GM12865 (cell line): ENCODE results near the gene CCDC106.
A peak's percentile ranks its signal among the peaks of the same experiment; 100 is the strongest.

Experiments used
- DNase-seq: peaks from one replicate; pipeline ENCODE4 v3.0.0; 2010; ENCODE audit warnings: low read depth
- H3K4me3 ChIP-seq: 2 replicates; pipeline ENCODE4 v1.5.1; 2011; ENCODE audit warnings: mild to moderate bottlenecking, low read depth, low read length, control low read depth
- CTCF ChIP-seq: IDR thresholded peaks from 2 replicates; pipeline ENCODE4 v1.5.1; 2011; ENCODE audit warnings: low read length, control low read depth, low read depth, inconsistent platforms; ENCODE audit not compliant: insufficient read depth; ENCODE audit errors: missing control alignments

The CCDC106 gene

DNA sequence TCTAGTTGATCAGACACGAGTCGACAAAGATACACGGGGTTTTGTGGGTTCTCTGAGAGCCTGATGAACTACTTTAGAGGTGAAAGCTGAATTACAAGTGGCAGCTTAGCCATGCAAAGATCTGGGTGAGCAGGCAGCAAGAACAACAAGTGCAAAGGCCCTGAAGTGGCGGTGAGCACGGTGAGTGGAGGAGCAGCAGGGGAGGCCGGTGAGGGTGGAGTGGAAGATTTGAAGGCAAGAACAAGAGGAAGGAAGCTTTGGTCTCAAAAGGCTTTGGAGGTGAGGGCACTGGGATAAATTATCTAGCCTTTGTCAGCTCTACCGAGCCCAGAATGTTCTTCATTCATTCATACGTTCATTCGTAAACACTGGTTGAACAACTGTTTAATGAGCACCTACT is 41.2 kb upstream of the CCDC106 start:
- no peak for DNase-seq
- H3K4me3 ChIP-seq = peak overlapping the region; percentile 90
- no peak for TF ChIP-seq CTCF

DNA sequence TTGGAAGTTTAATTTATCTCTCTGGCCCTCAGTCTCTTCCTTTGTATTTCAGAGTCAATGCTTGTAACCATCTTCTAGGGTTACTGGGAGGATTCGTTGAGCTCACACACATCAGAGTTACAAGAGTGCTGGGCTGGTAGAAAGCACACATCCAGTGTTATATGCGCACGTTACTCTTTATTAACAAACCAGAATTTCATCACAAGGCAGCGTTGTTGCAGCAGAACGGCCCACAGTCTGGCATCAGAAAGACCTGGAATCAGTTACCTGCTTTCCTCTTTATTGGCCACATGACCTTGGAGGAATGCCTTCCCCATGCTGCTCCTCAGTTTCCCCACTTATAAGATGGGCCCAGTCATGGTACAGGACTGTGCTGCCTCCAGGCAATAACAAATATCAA is 38.7 kb upstream of the CCDC106 start:
- no peak for DNase-seq
- no peak for TF ChIP-seq CTCF
- H3K4me3 ChIP-seq = no peak overlapping the region

- TF ChIP-seq CTCF = no peak
- DNase-seq = no peak
- H3K4me3 ChIP-seq = no peak overlapping the region
Measured at GRCh38 chr19:55611300-55611982, 36.6 kb upstream of the CCDC106 start.

DNA sequence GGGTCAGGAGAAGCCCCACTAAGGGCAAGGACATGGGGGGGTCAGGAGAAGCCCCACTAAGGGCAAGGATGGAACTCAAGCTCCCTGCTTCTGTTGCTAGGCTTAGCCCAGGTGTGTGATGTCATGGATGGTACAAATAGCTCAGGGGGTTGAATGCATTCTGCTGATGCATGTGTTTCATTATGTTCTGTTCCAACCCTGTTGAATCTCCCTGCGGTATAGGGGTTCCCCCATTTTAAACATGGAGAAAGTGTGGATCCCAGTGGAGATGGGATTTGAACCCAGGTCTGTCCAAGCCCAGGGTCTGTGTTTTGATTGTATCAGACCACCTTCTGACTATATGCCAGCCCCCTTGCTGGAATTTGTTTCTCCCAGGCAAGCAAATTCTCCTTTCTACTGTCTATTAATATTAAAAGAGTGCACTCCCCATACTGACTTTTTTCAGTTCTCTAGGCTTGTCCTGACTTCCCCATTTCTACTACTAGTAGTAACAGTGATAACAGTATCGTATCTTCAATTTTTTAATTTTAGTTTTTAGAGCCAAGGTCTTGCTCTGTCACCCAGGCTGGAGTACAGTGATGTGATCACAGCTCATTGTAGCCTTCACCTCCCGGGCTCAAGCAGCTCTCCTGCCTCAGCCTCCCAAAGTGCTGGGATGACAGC is 35.9 kb upstream of the CCDC106 start:
- no peak for TF ChIP-seq CTCF
- H3K4me3 ChIP-seq = no peak overlapping the region
- DNase-seq = no peak

- TF ChIP-seq CTCF = no peak
- no peak for DNase-seq
- H3K4me3 ChIP-seq = no peak overlapping the region
Measured at GRCh38 chr19:55613396-55613795, 34.6 kb upstream of the CCDC106 start.

DNA sequence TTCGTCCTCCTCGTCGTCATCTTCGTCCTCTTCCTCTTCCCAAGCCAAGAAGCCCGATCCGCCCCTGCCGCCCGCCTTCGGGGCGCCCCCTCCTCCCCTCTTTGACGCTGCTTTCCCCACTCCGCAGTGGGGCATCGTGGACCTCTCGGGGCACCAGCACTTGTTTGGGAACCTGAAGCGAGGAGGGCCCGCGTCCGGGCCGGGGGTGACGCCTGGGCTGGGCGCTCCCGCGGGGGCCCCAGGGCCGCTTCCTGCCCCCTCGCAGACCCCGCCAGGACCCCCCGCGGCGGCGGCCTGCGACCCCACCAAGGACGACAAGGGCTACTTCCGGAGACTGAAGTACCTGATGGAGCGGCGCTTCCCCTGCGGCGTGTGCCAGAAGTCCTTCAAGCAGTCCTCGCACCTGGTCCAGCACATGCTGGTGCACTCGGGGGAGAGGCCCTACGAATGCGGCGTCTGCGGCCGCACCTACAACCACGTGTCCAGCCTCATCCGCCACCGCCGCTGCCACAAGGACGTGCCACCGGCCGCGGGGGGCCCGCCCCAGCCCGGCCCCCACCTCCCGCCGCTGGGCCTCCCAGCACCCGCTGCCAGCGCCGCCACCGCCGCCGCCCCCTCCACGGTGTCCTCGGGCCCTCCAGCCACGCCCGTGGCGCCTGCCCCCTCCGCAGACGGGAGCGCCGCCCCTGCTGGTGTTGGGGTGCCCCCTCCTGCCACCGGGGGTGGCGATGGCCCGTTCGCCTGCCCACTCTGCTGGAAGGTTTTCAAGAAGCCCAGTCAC is 33.9 kb upstream of the CCDC106 start:
- no peak overlapping the region for H3K4me3 ChIP-seq
- no peak for DNase-seq
- TF ChIP-seq CTCF = no peak
